ENCODE results near the gene TRIM65.

DNA sequence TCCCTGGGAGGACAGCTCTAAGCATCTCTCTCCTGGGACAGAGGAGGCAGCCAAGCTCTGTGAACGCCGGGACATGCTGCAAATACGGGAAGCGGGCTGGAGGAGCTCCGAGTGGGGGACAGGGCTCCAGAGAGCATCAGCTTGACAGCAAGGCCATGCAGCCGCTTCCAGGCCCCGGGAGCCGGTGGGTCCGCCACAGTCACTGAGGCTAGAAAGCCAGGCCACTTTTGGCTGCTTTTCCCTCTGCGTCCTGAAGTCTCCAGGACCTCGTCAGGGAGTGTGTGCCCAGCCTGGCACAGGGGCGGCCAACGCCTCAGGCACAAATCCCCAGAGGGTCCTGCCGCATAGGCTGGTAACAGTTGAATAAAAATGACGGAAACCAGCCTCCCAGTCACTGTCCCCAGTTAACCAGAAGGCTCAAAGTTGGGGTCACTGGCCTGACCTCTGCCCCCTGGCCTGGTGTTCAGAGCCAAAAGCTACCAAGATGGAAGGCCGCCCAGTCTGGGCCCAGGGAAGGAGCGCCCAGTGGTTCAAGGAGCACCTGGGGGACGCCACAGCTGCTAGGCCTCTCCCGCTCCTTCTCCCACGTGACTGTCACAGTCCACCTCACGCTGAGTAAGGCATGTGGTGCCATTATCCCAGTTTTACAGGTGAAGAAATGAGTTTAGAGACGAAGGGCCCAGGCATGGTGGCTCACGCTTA is 3.2 kb upstream of the TRIM65 start:
- TF ChIP-seq TAF1 (IDR thresholded peaks at IDR 0.05; ENCODE audit: low read depth) (no peak), YY1 (IDR thresholded peaks at IDR 0.05; ENCODE audit: low read depth) (no peak), RAD21 (IDR thresholded peaks at IDR 0.05; ENCODE audit: low read depth) (no peak), EP300 (IDR thresholded peaks at IDR 0.05; ENCODE audit: borderline replicate concordance) (no peak), NFIC (IDR thresholded peaks at IDR 0.05) (no peak)
- TF ChIP-seq, protein P1, sequence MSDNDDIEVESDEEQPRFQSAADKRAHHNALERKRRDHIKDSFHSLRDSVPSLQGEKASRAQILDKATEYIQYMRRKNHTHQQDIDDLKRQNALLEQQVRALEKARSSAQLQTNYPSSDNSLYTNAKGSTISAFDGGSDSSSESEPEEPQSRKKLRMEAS (IDR thresholded peaks at IDR 0.05), result no peak
